B cell (primary cell): Measurements from ENCODE around the gene SOX18.

Source experiments
- EZH2 ChIP-seq: IDR thresholded peaks from 2 replicates; pipeline ENCODE4 v1.6.1; 2012; ENCODE audit warnings: borderline replicate concordance, low read depth, mild to moderate bottlenecking, moderate library complexity, low read length; ENCODE audit not compliant: insufficient read depth, poor library complexity, severe bottlenecking
- TF ChIP-seq, protein P1 (sequence below): fragments of 200-600 bp; IDR thresholded peaks from one replicate; pipeline ENCODE4 v1.8.0; 2022; ENCODE audit warnings: antibody characterized with exemption, mild to moderate bottlenecking

DNA sequence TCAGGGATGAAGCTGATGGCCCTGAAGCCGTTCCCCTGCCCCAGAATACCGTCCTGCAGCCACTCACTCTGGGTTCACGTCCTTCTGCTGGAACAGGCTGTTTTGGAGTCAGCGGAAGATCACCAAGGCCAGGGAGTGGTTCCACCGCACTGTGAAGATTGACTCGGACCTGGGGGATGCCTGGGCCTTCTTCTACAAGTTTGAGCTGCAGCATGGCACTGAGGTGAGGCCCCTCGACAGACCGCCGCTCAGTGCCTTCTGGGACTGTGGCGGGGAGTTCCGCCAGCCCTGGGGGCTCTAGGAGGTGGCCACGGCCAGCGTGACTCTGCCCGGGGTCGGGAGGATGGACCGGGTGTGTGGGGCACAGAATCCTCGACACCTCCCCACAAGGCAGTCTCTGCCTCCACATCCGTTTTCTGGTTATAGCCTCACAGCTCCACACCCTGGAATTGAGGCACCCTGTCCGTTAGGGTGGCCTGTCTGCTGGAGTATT, 17.6 kb downstream of the SOX18 start:
- TF ChIP-seq, protein P1, sequence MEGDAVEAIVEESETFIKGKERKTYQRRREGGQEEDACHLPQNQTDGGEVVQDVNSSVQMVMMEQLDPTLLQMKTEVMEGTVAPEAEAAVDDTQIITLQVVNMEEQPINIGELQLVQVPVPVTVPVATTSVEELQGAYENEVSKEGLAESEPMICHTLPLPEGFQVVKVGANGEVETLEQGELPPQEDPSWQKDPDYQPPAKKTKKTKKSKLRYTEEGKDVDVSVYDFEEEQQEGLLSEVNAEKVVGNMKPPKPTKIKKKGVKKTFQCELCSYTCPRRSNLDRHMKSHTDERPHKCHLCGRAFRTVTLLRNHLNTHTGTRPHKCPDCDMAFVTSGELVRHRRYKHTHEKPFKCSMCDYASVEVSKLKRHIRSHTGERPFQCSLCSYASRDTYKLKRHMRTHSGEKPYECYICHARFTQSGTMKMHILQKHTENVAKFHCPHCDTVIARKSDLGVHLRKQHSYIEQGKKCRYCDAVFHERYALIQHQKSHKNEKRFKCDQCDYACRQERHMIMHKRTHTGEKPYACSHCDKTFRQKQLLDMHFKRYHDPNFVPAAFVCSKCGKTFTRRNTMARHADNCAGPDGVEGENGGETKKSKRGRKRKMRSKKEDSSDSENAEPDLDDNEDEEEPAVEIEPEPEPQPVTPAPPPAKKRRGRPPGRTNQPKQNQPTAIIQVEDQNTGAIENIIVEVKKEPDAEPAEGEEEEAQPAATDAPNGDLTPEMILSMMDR = no peak
- TF ChIP-seq EZH2 = no peak
